ENCODE data around the gene MED15. TPM values are rescaled to one million over a fixed set of nuclear protein-coding genes. Genes with fewer than 3 reads are reported as not detected.

MED15 gene
- total and polyA plus RNA-seq, 2 of the 4 experiments (the other 2 are of a cell fraction) = 19.0 to 68.8 TPM

- WGBS, 2 experiments (ENCODE audit: extremely low coverage in 2 of 2, insufficient read length in 1 of 2) = no CpG with 5 or more reads among the region's 12 CpGs
- POLR2A ChIA-PET (ENCODE audit: unreplicated experiment) = no interaction called here
- H3K27ac ChIP-seq (ENCODE audit: insufficient read depth, low read length) = no peak overlapping the region
These were observed 76.8 kb downstream of the MED15 start for GRCh38 chr22:20584029-20584871.

More at GRCh38 chr22:20584029-20584871, 76.8 kb downstream of the MED15 start:
- intact Hi-C loops (cut with micrococcal nuclease) = no loop called here
- Histone ChIP-seq H2BK5ac (ENCODE audit: low read depth, low read length, poor library complexity, severe bottlenecking) (no peak overlapping the region), H2AFZ (replicated peaks; ENCODE audit: low read length, poor library complexity) (no peak overlapping the region), H2BK15ac (ENCODE audit: low read depth, low read length) (no peak overlapping the region), H3K4me3 (ENCODE audit: insufficient read depth, low read depth, low read length) (no peak overlapping the region), H4K91ac (ENCODE audit: insufficient read depth, low read depth, low read length) (no peak overlapping the region), H3K79me1 (ENCODE audit: low read depth in 1 of 2, low read length in 2 of 2) (peaks cover 22 to 36% of the 10 kb centered on the region in 2 experiments), H4K20me1 (ENCODE audit: insufficient read depth, low read length) (peaks cover 44% of the 10 kb centered on the region), H3K9me3 (ENCODE audit: control insufficient read depth, insufficient read depth, low read length) (no peaks in the 10 kb centered on the region), H3K56ac (ENCODE audit: extremely low read depth, insufficient read depth, low read length) (no peak overlapping the region), H4K5ac (ENCODE audit: low read depth, low read length) (no peak overlapping the region), H4K8ac (ENCODE audit: low read depth in 2 of 2, low read length in 2 of 2) (no peak overlapping the region), H3K4me1 (ENCODE audit: control insufficient read depth, insufficient read depth, low read length) (no peaks in the 10 kb centered on the region), H3K9me1 (ENCODE audit: insufficient read depth, low read length) (no peaks in the 10 kb centered on the region; the same call in 1 of the 2 replicates), H2AK9ac (replicated peaks; ENCODE audit: low read depth, low read length, poor library complexity) (no peak overlapping the region), H2AK5ac (ENCODE audit: low read depth, low read length) (no peak overlapping the region), H3K9ac (ENCODE audit: low read depth, low read length) (no peak overlapping the region), H3K27me3 (ENCODE audit: control insufficient read depth, insufficient read depth, low read length) (no peaks in the 10 kb centered on the region), H3K18ac (ENCODE audit: low read depth, low read length) (no peak overlapping the region), H3K4ac (ENCODE audit: low read depth, low read length) (no peak overlapping the region), H3K23ac (ENCODE audit: low read depth, low read length) (no peak overlapping the region), H3K36me3 (ENCODE audit: control insufficient read depth, insufficient read depth, low read length) (peaks cover 85% of the 10 kb centered on the region), H2BK120ac (ENCODE audit: low read depth, low read length) (no peak overlapping the region), H3K4me2 (ENCODE audit: low read depth, low read length) (no peak overlapping the region), H2BK20ac (ENCODE audit: low read depth, low read length) (no peak overlapping the region), H3K14ac (replicated peaks; ENCODE audit: low read depth, low read length) (no peak overlapping the region)
- no TSS peak for BruUV-seq (replicated peaks)
- CTCF ChIA-PET = no interaction called here
- DNase-seq = no peak
- TF ChIP-seq SMC3 (IDR thresholded peaks at IDR 0.05; ENCODE audit: low read depth, low read length) (no peak), CHD1 (IDR thresholded peaks at IDR 0.05; ENCODE audit: low read depth, low read length) (no peak), ELK1 (IDR thresholded peaks at IDR 0.05; ENCODE audit: borderline replicate concordance, low read depth, low read length) (no peak), FOS (IDR thresholded peaks at IDR 0.05; ENCODE audit: low read depth, low read length) (no peak), MAZ (IDR thresholded peaks at IDR 0.05; ENCODE audit: borderline replicate concordance, low read depth, low read length) (no peak), RFX5 (IDR thresholded peaks at IDR 0.05; ENCODE audit: low read depth, low read length) (no peak), BHLHE40 (IDR thresholded peaks at IDR 0.05; ENCODE audit: low read depth, low read length) (no peak), RCOR1 (IDR thresholded peaks at IDR 0.05; ENCODE audit: insufficient replicate concordance, low read length) (no peak), CEBPB (IDR thresholded peaks at IDR 0.05; ENCODE audit: low read depth, low read length) (no peak), MAFK (IDR thresholded peaks at IDR 0.05; ENCODE audit: low read depth, low read length) (no peak), USF2 (IDR thresholded peaks at IDR 0.05; ENCODE audit: low read depth, low read length) (no peak), MXI1 (IDR thresholded peaks at IDR 0.05; ENCODE audit: borderline replicate concordance, low read depth, low read length) (no peak), POLR2A (IDR thresholded peaks at IDR 0.05; ENCODE audit: low read depth, low read length) (no peak)
- dilution Hi-C loops (cut with HindIII; ENCODE audit: low sequenced_read_pairs, unreplicated experiment) = no loop called here
- ATAC-seq (ENCODE audit: low read depth) = no peak
- in situ Hi-C loops (cut with MboI; ENCODE audit: low sequenced_read_pairs) = no loop called here

All from IMR-90 (cell line).